HG02610 (cell line): ENCODE measurements around the gene LUC7L.
"Not testable (repeated sequence)": the region's sequence is repeated elsewhere in the genome, so short reads cannot be mapped to it uniquely, and the experiment has no call there.

Experiments used
- ATAC-seq: cut with Tn5 transposase; IDR thresholded peaks from one replicate; pipeline ENCODE4 v1.9.1; 2021; ENCODE audit warnings: mild to moderate bottlenecking, moderate library complexity; ENCODE audit not compliant: unreplicated experiment

LUC7L gene

GRCh38 chr16:264440-264951 lies 35.2 kb upstream of the LUC7L start:
- no peak for ATAC-seq

GRCh38 chr16:263944-264343 lies 34.7 kb upstream of the LUC7L start:
- no peak for ATAC-seq

- no peak for ATAC-seq
Measured at GRCh38 chr16:263182-263774, 34.0 kb upstream of the LUC7L start.

- no peak for ATAC-seq
Measured at GRCh38 chr16:262121-262745, 33.0 kb upstream of the LUC7L start.

DNA sequence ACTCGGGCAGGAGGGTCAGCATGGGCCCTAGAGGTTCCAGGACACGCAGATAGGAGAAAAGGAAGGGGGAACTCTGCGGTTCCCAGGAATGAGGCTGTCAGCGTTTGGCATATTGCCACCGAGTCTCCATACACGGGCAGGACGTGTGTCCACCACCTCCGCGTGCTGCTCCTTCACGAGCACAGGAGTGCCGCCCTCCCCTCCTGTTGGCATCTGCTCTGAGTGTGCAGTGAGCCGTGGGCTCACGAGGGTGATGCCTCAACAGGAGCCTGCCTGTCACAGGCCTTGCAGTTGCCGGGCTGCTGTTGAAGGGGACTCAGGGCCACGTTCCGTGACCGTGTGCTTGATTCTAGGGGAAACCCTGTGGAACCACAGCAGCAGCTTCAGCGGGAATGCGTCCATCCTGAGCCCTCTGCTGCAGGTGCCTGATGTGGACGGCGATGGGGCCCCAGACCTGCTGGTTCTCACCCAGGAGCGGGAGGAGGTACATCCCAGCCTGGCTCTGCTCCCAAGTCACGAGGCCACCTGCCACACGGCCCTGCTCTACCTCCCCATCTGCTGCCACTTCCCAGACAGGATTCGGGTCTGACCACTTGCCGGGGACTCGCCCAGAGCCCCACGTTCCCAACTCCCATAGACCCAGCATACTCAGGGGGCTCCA lies 31.9 kb upstream of the LUC7L start:
- no peak for ATAC-seq

- ATAC-seq = no peak
Measured at GRCh38 chr16:260326-260725, 31.1 kb upstream of the LUC7L start.

DNA sequence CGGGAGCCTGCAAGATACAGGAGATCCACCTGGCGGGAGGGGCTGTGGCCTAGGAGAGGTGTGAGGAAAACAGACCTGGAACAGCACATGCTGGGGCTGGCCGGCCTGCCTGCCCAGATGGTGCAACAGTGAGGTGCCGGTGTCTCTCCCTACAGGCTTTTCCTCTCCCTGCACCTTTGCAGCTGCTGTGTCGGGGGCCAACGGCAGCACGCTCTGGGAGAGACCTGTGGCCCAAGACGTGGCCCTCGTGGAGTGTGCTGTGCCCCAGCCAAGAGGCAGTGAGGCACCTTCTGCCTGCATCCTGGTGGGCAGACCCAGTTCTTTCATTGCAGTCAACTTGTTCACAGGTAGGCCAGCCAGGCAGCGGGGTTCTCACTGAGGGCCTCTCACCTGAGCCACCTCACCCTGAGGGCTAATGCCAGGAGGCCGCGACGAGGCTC lies 30.6 kb upstream of the LUC7L start:
- no peak for ATAC-seq

DNA sequence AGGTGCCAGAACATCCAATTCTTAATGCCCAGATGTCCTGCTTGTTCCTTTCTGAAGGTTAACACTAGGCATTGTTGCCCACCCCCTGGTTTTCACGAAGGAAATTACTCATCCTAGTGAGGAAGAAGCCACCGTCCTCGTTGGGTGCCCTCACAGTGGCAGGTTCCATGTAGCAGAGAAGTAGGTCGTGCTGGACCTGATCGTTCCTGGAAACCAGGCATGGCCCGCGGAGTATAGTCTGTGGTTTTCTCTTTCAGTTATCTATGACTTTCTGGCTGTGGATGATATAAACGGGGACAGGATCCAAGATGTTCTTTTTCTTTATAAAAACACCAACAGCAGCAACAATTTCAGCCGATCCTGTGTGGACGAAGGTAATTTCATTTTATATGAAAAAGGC lies 30.0 kb upstream of the LUC7L start:
- ATAC-seq = no peak

DNA sequence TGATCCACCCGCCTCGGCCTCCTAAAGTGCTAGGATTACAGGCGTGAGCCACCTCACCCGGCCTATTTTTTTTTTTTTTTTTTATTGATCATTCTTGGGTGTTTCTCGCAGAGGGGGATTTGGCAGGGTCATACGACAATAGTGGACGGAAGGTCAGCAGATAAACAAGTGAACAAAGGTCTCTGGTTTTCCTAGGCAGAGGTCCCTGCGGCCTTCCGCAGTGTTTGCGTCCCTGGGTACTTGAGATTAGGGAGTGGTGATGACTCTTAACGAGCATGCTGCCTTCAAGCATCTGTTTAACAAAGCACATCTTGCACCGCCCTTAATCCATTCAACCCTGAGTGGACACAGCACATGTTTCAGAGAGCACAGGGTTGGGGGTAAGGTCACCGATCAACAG lies 28.8 kb upstream of the LUC7L start:
- not testable (repeated sequence) for ATAC-seq

GRCh38 chr16:255183-255582 lies 25.9 kb upstream of the LUC7L start:
- ATAC-seq = no peak

DNA sequence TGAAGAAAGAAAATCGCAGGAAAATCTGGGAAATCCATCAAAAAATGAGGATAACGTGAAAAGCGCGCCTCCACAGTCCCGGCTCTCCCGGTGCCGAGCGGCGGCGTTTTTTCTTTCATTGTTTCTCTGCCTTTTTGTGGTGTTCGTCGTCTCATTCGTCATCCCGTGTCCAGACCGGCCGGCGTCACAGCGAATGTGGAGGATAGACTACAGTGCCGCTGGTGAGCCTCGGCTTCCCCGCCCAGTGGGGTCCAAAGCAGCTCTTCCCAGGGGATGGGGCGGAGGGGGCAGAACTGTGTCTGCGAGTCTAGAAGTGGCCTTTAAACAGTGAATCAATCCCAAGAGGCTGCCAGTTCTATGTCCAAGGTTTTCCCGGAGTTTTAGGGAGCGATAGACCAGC lies 25.2 kb upstream of the LUC7L start:
- ATAC-seq = no peak

DNA sequence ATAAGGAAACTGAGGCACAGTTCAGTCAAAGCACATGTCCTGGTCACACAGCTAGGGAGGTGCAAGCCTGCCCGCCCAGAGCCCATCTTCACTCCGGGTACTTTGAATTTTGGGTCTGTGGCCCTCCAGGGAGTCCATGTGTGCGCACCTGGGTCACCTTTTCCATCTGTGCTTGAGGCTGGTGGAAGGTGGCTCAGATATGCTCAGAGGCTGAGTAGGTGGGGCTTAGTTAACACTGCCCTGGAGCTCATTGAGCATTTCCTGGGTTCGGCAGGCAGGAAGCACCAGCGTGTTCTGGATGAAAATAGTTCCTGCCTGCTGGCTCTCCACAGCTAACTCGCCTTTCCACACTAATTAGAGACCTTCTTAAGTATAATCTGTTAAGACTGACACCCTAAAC lies 24.6 kb upstream of the LUC7L start:
- no peak for ATAC-seq

- no peak for ATAC-seq
Measured at GRCh38 chr16:252366-253337, 23.4 kb upstream of the LUC7L start.

- no peak for ATAC-seq
Measured at GRCh38 chr16:249431-249830, 20.2 kb upstream of the LUC7L start.

GRCh38 chr16:247027-247426 lies 17.8 kb upstream of the LUC7L start:
- ATAC-seq = no peak

- ATAC-seq = no peak
Measured at GRCh38 chr16:245105-245504, 15.9 kb upstream of the LUC7L start.

GRCh38 chr16:243348-243747 lies 14.1 kb upstream of the LUC7L start:
- no peak for ATAC-seq

- ATAC-seq = no peak
Measured at GRCh38 chr16:242281-242680, 13.0 kb upstream of the LUC7L start.

- no peak for ATAC-seq
Measured at GRCh38 chr16:240559-240958, 11.3 kb upstream of the LUC7L start.

DNA sequence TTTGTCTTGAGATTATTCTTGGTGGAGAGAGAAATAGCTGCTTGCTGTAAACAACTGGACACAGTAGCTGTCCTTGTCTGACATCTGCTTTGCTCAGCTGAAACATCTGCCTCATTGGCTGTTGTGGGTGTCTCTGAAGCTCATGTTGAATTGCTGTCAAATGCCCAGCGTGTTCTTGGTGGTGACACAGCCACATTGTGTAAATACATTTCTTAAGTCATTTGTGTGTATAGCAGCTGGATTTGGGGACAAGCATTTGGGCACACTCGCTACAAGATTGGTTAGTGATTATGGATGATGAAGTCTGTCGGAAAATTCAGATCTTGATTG lies 10.7 kb upstream of the LUC7L start:
- no peak for ATAC-seq
